ENCODE measurements around the gene TBKBP1.

Gene TBKBP1

GRCh38 chr17:47708312-47708863 lies 14.4 kb downstream of the TBKBP1 start:
- TF ChIP-seq CTCF (IDR thresholded peaks at IDR 0.05; ENCODE audit: control insufficient read depth, insufficient read depth, low read depth, low read length, missing control alignments), result no peak
- no peak overlapping the region for H3K4me3 ChIP-seq (ENCODE audit: control insufficient read depth, low read depth, low read length)
- no peak for DNase-seq (ENCODE audit: low read depth)

GRCh38 chr17:47708864-47709541 lies 15.0 kb downstream of the TBKBP1 start:
- no peak for TF ChIP-seq CTCF (IDR thresholded peaks at IDR 0.05; ENCODE audit: control insufficient read depth, insufficient read depth, low read depth, low read length, missing control alignments)
- H3K4me3 ChIP-seq (ENCODE audit: control insufficient read depth, low read depth, low read length), result no peak overlapping the region
- DNase-seq (ENCODE audit: low read depth), result no peak

- TF ChIP-seq CTCF (IDR thresholded peaks at IDR 0.05; ENCODE audit: control insufficient read depth, insufficient read depth, low read depth, low read length, missing control alignments), result no peak
- no peak overlapping the region for H3K4me3 ChIP-seq (ENCODE audit: control insufficient read depth, low read depth, low read length)
- DNase-seq (ENCODE audit: low read depth), result no peak
Observed at GRCh38 chr17:47709594-47709993, 15.6 kb downstream of the TBKBP1 start.

- DNase-seq (ENCODE audit: low read depth), result no peak
- H3K4me3 ChIP-seq (ENCODE audit: control insufficient read depth, low read depth, low read length), result no peak overlapping the region
- no peak for TF ChIP-seq CTCF (IDR thresholded peaks at IDR 0.05; ENCODE audit: control insufficient read depth, insufficient read depth, low read depth, low read length, missing control alignments)
Observed at GRCh38 chr17:47711366-47712099, 17.6 kb downstream of the TBKBP1 start.

GRCh38 chr17:47712330-47713023 lies 18.5 kb downstream of the TBKBP1 start:
- DNase-seq (ENCODE audit: low read depth), result no peak
- no peak for TF ChIP-seq CTCF (IDR thresholded peaks at IDR 0.05; ENCODE audit: control insufficient read depth, insufficient read depth, low read depth, low read length, missing control alignments)
- no peak overlapping the region for H3K4me3 ChIP-seq (ENCODE audit: control insufficient read depth, low read depth, low read length)

- DNase-seq (ENCODE audit: low read depth), result no peak
- TF ChIP-seq CTCF (IDR thresholded peaks at IDR 0.05; ENCODE audit: control insufficient read depth, insufficient read depth, low read depth, low read length, missing control alignments), result no peak
- no peak overlapping the region for H3K4me3 ChIP-seq (ENCODE audit: control insufficient read depth, low read depth, low read length)
Observed at GRCh38 chr17:47713980-47714700, 20.2 kb downstream of the TBKBP1 start.
